NCI-H345 (cell line): ENCODE data around the gene CDV3.
"Not testable (repeated sequence)": the region's sequence is repeated elsewhere in the genome, so short reads cannot be mapped to it uniquely, and the experiment has no call there.

ENCODE experiments used
- DNase-seq: peaks from one replicate; lab custom pipeline; 2025; lab: John Stamatoyannopoulos, UW

Gene CDV3

DNA sequence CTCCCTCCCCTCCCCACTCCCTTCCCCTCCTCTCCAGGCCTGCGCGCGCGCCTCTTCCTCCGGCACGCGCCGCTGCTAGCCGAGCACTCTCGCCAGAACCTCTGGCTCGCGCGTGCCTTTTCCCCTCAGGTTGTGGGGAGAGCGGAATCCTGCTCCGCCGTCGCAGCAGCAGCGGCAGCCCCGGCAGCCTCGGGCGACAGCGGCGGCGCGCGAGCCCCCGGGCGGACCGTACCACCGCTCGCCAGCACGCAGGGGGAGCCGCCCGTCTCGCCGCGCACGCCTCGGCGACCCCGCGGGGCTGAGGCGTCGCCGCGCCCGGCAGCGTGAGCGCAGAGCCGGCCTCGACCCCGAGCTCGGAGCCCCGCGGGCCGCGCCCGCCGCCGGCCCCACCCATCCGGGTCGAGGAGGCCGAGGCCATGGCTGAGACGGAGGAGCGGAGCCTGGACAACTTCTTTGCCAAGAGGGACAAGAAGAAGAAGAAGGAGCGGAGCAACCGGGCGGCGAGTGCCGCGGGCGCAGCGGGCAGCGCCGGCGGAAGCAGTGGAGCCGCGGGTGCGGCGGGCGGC is at the start of gene CDV3:
Gene CDV3, plus strand, starts transcription at position 58 of the 566 bp plus-strand sequence. Its CDS starts 359 bp downstream, at position 417.
- no peak for DNase-seq

GRCh38 chr3:133523758-133524157 is 49.7 kb upstream of the CDV3 start:
- not testable (repeated sequence) for DNase-seq

GRCh38 chr3:133525435-133525834 is 48.1 kb upstream of the CDV3 start:
- no peak for DNase-seq

GRCh38 chr3:133527081-133527715 is 46.3 kb upstream of the CDV3 start:
- DNase-seq: no peak

- DNase-seq: no peak
These were observed 43.7 kb upstream of the CDV3 start for GRCh38 chr3:133529809-133530208.

GRCh38 chr3:133531981-133532380 is 41.5 kb upstream of the CDV3 start:
- no peak for DNase-seq

DNA sequence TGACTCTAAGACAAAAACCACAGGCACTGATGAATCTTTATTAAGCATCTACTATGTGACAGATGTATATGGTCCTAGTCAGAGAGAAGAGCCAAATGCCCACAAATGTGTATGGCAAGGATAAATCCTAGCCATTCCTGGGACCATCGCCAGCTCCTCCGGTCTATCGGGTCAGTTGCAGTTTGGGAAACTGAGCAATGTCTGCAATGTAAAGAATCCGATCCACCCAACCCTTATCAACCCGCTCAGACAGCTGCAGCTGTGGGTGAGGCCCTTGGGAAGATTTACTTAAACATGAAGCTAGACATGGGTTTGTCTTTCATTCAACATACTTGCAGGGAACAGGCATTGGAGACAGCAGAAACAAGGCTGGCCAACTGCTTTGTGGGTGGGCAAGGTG is 40.5 kb upstream of the CDV3 start:
- DNase-seq: no peak

DNA sequence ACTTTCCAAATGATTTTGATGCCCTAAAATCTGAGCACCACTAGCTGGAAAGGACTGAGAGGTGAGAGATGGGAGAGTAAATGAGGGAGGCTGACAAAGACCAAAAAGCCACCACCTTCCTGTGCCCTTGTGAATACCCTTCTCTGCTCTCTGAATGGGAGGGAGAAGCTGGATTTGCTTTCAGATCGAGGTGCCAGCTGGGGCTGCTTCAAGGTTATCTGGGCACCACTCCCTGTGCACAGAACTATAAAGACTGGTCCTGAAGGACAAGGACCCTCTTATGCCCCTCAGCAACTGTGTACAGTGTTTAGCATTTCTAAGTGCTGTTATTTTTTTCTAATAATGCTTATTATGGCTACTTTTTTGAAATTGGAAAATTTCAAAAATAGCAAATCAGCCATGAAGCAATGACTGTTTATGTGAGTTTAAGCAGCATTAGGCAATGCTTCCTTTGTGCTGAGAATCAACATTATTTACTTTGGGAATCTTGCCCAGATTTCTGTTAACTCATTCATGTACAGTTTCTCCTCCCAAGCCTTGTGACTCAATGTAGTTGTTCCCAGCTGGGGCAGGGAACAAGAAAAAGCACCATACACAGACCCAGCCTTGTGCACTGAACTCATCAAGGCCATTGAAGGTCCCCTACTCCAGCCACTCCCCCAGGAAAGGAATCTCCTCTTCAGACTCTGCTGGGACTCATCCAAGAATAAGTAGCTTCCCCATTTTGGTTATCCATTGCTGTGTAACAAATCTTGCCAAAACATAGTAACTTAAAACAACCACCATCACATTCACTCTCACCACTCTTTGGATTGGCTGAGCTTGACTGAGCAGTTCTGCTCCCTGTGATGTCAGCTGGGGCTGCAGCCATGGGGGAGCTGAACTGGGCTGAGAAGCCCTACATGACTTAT is 37.3 kb upstream of the CDV3 start:
- DNase-seq: no peak

DNA sequence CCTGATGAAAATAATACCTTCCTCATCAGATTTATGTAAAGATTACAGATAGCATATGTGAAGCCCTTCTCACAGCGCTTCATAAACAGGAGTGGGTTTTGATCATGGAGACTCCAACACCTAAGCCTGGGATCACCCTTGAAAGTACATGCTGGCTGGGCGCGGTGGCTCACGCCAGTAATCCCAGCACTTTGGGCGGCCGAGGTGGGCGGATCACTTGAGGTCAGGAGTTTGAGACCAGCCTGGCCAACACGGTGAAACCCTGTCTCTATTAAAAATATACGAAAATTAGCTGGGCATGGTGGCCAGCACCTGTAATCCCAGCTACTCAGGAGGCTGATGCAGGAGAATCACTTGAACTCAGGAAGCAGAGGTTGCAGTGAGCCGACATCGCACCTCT is 36.4 kb upstream of the CDV3 start:
- not testable (repeated sequence) for DNase-seq

DNA sequence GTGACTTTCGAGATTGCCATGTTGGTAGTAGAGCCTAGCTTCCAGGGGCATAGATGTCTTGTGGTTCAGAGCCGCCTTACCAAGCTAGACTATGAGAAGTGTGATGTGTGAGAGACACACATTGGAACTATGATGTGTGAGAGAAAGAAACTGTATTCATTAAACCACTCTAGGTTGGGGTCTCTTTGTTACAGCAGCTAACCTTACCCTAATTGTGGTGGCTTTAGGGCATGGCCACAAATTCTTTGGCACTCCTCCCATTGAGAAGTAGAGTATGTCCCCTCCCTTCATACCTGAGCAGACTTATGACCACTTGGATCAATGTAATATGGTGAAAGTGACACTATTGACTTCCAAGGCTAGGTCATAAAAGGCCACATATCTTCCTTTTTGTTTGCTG is 35.3 kb upstream of the CDV3 start:
- no peak for DNase-seq

DNA sequence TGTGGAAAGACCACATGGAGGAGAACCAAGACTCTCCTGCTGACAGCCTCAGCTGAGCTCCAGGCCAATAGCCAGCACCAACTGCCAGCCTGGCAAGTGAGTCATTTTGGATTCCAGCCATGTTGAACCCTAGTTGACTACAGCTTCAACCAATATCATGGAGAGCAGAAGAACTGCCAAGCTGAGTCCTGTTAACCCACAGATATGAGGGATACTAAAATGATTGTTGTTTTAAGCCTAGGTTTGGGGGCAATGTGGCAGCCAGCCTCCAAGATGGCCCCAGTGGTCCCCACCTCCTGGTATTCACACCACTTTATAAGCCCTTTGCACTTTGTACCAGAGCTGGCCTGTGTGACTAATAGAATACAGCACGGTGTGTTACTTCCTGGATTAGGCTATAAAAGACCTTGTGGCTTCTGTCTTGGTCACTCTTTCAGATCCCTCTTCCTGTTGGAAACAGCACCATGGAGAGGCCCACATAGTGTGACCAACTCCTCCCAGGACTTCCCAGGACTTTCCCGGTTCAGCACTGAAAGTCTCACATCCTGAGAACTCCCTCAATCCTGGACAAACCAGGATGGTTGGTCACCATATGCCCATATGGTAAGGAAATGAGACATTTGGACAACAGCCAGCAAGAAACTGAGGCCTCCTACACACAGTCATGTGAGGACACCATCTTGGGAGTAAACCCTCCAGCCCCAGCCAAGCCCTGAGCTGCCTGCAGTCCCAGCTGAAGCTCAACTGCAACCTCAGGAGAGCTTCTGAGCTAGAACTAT is 32.4 kb upstream of the CDV3 start:
- DNase-seq: no peak

GRCh38 chr3:133542871-133543270 is 30.6 kb upstream of the CDV3 start:
- DNase-seq: no peak

- not testable (repeated sequence) for DNase-seq
These were observed 28.5 kb upstream of the CDV3 start for GRCh38 chr3:133544983-133545382.

DNA sequence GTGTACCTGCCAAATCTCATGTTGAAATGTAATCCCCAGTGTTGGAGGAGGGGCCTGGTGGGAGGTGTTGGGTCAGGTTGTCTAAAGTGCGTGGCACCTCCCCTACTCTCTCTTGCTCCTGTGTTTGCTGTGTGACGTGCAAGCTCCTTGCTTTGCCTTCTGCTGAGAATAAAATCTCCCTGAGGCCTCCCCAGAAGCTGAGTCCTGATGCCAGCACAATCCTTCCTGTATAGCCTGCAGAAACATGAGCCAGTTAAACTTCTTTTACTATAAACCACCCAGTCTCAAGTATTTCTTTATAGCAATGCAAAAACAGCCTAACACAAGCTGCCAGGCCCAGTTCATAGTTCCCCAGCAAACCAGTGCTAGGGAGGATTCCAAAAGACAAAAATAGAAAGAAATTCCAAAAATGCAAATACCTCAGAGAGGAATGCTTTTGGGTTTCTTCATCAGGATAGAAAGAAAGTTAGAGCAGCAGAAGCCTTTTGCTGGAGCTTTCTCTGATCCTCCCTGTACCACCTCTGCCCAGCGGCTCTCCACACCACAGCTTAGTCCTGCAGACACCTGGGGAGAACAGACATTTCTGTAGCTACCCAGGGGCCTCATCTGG is 25.9 kb upstream of the CDV3 start:
- no peak for DNase-seq

DNA sequence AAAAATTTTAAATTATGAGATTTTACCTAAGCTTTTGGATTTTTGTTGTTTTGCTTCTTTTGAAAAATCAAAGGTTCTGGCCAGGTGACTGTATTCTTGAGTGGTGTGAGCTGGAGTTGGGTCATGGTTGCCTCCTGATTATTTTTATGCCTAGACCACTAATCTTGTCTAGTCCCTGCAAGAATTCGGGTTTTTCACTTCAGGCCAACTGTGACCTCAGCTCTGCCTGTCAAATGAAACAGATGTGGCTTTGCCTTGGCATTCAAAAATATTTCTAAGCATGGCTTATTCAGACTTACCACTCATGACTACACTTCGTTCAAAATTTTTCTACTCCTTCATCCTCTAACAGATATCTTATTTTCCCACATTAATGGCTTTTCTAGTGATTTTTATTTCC is 25.4 kb upstream of the CDV3 start:
- no peak for DNase-seq

- DNase-seq: no peak
These were observed 23.9 kb upstream of the CDV3 start for GRCh38 chr3:133549565-133549964.

DNA sequence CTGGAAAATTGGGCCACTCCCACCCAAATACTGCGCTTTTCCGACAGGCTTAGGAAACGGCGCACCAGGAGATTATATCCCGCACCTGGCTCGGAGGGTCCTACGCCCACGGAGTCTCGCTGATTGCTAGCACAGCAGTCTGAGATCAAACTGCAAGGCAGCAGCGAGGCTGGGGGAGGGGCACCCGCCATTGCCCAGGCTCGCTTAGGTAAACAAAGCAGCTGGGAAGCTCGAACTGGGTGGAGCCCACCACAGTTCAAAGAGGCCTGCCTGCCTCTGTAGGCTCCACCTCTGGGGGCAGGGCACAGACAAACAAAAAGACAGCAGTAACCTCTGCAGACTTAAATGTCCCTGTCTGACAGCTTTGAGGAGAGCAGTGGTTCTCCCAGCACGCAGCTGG is 21.9 kb upstream of the CDV3 start:
- DNase-seq: not testable (repeated sequence)

GRCh38 chr3:133561679-133562078 is 11.8 kb upstream of the CDV3 start:
- DNase-seq: no peak

DNA sequence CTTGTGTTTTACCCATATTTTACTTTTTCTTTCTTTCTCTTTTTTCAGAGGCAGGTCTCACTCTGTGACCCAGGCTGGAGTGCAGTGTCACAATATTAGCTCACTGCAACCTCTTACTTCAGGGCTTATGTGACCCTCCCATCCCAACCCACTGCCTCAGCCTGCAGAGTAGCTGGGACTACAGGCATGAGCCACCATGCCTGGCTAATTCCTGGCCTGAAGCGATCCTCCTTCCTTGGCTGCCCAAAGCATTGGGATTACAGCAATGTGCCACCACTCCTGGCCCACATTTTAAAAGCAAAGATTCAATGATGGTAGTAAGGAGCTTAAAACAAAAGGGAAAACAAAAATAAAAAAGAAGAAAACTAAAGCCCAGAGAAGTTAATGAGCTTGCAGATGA is 11.1 kb upstream of the CDV3 start:
- no peak for DNase-seq

DNA sequence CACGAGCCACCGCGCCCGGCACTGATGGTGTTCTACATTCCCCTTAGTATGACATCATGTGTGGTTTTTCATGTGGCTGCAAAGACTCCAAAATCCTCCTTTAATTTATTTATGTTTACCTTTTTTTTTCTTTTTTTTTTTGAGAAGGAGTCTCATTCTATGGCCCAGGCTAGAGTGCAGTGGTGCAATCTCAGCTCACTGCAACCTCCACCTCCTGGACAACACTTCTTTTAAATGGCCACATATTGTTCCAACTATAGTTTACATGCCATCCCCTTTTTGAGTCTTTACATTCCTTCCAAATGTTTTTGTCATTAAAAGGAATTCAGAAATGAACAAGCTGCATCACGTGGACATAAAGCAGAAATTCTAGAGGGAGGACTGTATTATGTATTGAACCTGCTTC is 10.3 kb upstream of the CDV3 start:
- no peak for DNase-seq

- DNase-seq: no peak
These were observed 9.7 kb upstream of the CDV3 start for GRCh38 chr3:133563816-133564215.
